OCI-LY1 (cell line): ENCODE measurements around the gene CCDC190.
"Not testable (repeated sequence)": the region's sequence is repeated elsewhere in the genome, so short reads cannot be mapped to it uniquely, and the experiment has no call there.

Experiments used
- H2AFZ ChIP-seq: fragments of 200-600 bp; sonication (generic), shearing (Covaris generic); 2 replicates; pipeline ENCODE4 v1.6.0; 2014; ENCODE audit warnings: antibody characterized with exemption, mild to moderate bottlenecking, low read length
- H3F3A ChIP-seq: fragments of 200-600 bp; sonication (generic), shearing (Covaris generic); 2 replicates; pipeline ENCODE4 v1.6.0; 2014; ENCODE audit warnings: mild to moderate bottlenecking, antibody characterized with exemption, low read length, moderate library complexity; ENCODE audit not compliant: insufficient read depth
- H3K27ac ChIP-seq: fragments of 200-600 bp; sonication (generic); 2 replicates; pipeline ENCODE4 v1.5.1; 2014; ENCODE audit warnings: low read length, mixed run types, mild to moderate bottlenecking, low read depth; ENCODE audit not compliant: poor library complexity, severe bottlenecking
- H3K27me3 ChIP-seq: fragments of 200-600 bp; sonication (generic); 2 replicates; pipeline ENCODE4 v1.6.0; 2014; ENCODE audit warnings: antibody characterized with exemption, mild to moderate bottlenecking, low read length, moderate library complexity; ENCODE audit not compliant: insufficient read depth
- H3K36me3 ChIP-seq: fragments of 200-600 bp; sonication (generic); 2 replicates; pipeline ENCODE4 v1.6.1; 2014; ENCODE audit warnings: mild to moderate bottlenecking, antibody characterized with exemption, low read length, moderate library complexity, mixed read lengths; ENCODE audit not compliant: insufficient read depth
- H3K4me1 ChIP-seq: fragments of 200-600 bp; sonication (generic); 2 replicates; pipeline ENCODE4 v1.5.1; 2014; ENCODE audit warnings: mild to moderate bottlenecking, low read length, moderate library complexity; ENCODE audit not compliant: insufficient read depth, severe bottlenecking
- H3K4me2 ChIP-seq: fragments of 200-600 bp; sonication (generic), shearing (Covaris generic); 2 replicates; pipeline ENCODE4 v1.6.1; 2014; ENCODE audit warnings: low read length
- H3K4me3 ChIP-seq: fragments of 200-600 bp; sonication (generic); 2 replicates; pipeline ENCODE4 v1.5.1; 2014; ENCODE audit warnings: low read length, low read depth, mild to moderate bottlenecking, mixed read lengths; ENCODE audit not compliant: poor library complexity, severe bottlenecking
- H3K79me2 ChIP-seq: fragments of 200-600 bp; shearing (Covaris generic); 2 replicates; pipeline ENCODE4 v1.6.1; 2016; ENCODE audit warnings: mixed run types, low read length, mixed read lengths; ENCODE audit not compliant: insufficient read depth
- H3K9ac ChIP-seq: fragments of 200-600 bp; sonication (generic), shearing (Covaris generic); 2 replicates; pipeline ENCODE4 v1.6.1; 2014; ENCODE audit warnings: mild to moderate bottlenecking, low read length, mixed read lengths
- H3K9me2 ChIP-seq: fragments of 200-600 bp; sonication (generic), shearing (Covaris generic); 2 replicates; pipeline ENCODE4 v1.6.1; 2014; ENCODE audit warnings: low read depth, mild to moderate bottlenecking, low read length, mixed read lengths
- H3K9me3 ChIP-seq: fragments of 200-600 bp; shearing (Covaris generic); 2 replicates; pipeline ENCODE4 v1.6.1; 2014; ENCODE audit warnings: low read length, mixed read lengths
- H4K20me1 ChIP-seq: fragments of 200-600 bp; sonication (generic), shearing (Covaris generic); 2 replicates; pipeline ENCODE4 v1.6.0; 2016; ENCODE audit warnings: mild to moderate bottlenecking, low read length; ENCODE audit not compliant: insufficient read depth
- CTCF ChIP-seq: fragments of 200-600 bp; sonication (generic), shearing (Covaris generic); IDR thresholded peaks from 2 replicates; pipeline ENCODE4 v1.5.1; 2017; ENCODE audit warnings: mild to moderate bottlenecking, antibody characterized with exemption, low read length, moderate library complexity, mixed read lengths
- EZH2 ChIP-seq: fragments of 200-600 bp; sonication (generic), shearing (Covaris generic); IDR thresholded peaks from 2 replicates; pipeline ENCODE4 v1.8.0; 2017; ENCODE audit warnings: borderline replicate concordance, mixed run types, mild to moderate bottlenecking, antibody characterized with exemption, low read length, moderate library complexity, mixed read lengths

CCDC190 gene

GRCh38 chr1:162823771-162824525 lies 37.0 kb downstream of the CCDC190 start:
- H4K20me1 ChIP-seq: no peaks in the 10 kb centered on the region

GRCh38 chr1:162823231-162823630 lies 37.7 kb downstream of the CCDC190 start:
- Histone ChIP-seq H3K9me3 (no peaks in the 10 kb centered on the region), H3K27me3 (no peaks in the 10 kb centered on the region; the same call in 1 of the 2 replicates), H3K4me1 (peaks cover 10% of the 10 kb centered on the region), H3K27ac (no peak overlapping the region), H3F3A (no peaks in the 10 kb centered on the region), H3K9ac (no peak overlapping the region), H3K4me3 (no peak overlapping the region), H3K79me2 (no peaks in the 10 kb centered on the region), H3K36me3 (no peaks in the 10 kb centered on the region), H3K4me2 (no peak overlapping the region), H4K20me1 (no peaks in the 10 kb centered on the region), H3K9me2 (no peaks in the 10 kb centered on the region), H2AFZ (no peak overlapping the region)
- no peak for TF ChIP-seq EZH2
- TF ChIP-seq CTCF: no peak

More at GRCh38 chr1:162823771-162824525, 37.0 kb downstream of the CCDC190 start:
- H3K79me2 ChIP-seq: no peaks in the 10 kb centered on the region
- H3K4me1 ChIP-seq: peaks cover 10% of the 10 kb centered on the region
- H3K27ac ChIP-seq: no peak overlapping the region
- H3K9me2 ChIP-seq: no peaks in the 10 kb centered on the region
- H3K9me3 ChIP-seq: no peaks in the 10 kb centered on the region
- no peaks in the 10 kb centered on the region for H3K36me3 ChIP-seq
- no peaks in the 10 kb centered on the region; the same call in 1 of the 2 replicates for H3K27me3 ChIP-seq
- no peaks in the 10 kb centered on the region for H3F3A ChIP-seq
- H3K4me2 ChIP-seq: no peak overlapping the region
- no peak overlapping the region for H3K9ac ChIP-seq
- H3K4me3 ChIP-seq: no peak overlapping the region
- H2AFZ ChIP-seq: no peak overlapping the region
- no peak for TF ChIP-seq CTCF
- no peak for TF ChIP-seq EZH2

- Histone ChIP-seq H3K4me1 (peaks cover 10% of the 10 kb centered on the region), H3F3A (no peaks in the 10 kb centered on the region), H3K36me3 (no peaks in the 10 kb centered on the region), H3K27ac (no peak overlapping the region), H4K20me1 (no peaks in the 10 kb centered on the region), H3K79me2 (no peaks in the 10 kb centered on the region), H3K9me2 (no peaks in the 10 kb centered on the region), H3K4me2 (peak overlapping the region; percentile 46; the same call in 1 of the 2 replicates), H3K9me3 (no peaks in the 10 kb centered on the region), H2AFZ (no peak overlapping the region), H3K9ac (no peak overlapping the region; the same call in 1 of the 2 replicates), H3K27me3 (no peaks in the 10 kb centered on the region; the same call in 1 of the 2 replicates), H3K4me3 (peak overlapping the region; percentile 40)
- TF ChIP-seq CTCF (no peak), EZH2 (no peak)
Observed at GRCh38 chr1:162822391-162823200, 38.4 kb downstream of the CCDC190 start.

- not testable (repeated sequence) for H3K4me2 ChIP-seq, H3K4me3 ChIP-seq, H3K9ac ChIP-seq, H3K27me3 ChIP-seq, H3K9me3 ChIP-seq, H3K79me2 ChIP-seq, H3K27ac ChIP-seq, H3F3A ChIP-seq, H4K20me1 ChIP-seq, H3K36me3 ChIP-seq, H2AFZ ChIP-seq, H3K9me2 ChIP-seq
- H3K4me1 ChIP-seq: peaks cover 10% of the 10 kb centered on the region
Observed at GRCh38 chr1:162818666-162819065, 42.3 kb downstream of the CCDC190 start.

- not testable (repeated sequence) for H3K36me3 ChIP-seq, H3K9me2 ChIP-seq, H3K4me3 ChIP-seq, H3K27ac ChIP-seq, H4K20me1 ChIP-seq, H3K27me3 ChIP-seq, H3K9me3 ChIP-seq, H2AFZ ChIP-seq, H3F3A ChIP-seq, H3K79me2 ChIP-seq, H3K9ac ChIP-seq, H3K4me2 ChIP-seq
- peaks cover 10% of the 10 kb centered on the region for H3K4me1 ChIP-seq
Observed at GRCh38 chr1:162818136-162818535, 42.8 kb downstream of the CCDC190 start.
